Left ventricle myocardium inferior (tissue), 1 donor: ENCODE data around the gene KCNK13. TPM values are rescaled to one million over a fixed set of nuclear protein-coding genes. Genes with fewer than 3 reads are reported as not detected.

ENCODE experiments used
- DNase-seq: peaks from one replicate; pipeline ENCODE4 v3.0.0-alpha.2; 2020
- H3K27ac ChIP-seq: fragments of 200-600 bp; replicated peaks from 2 replicates; pipeline ENCODE4 v1.8.0; 2021
- H3K27me3 ChIP-seq: fragments of 200-600 bp; 2 replicates; pipeline ENCODE4 v1.8.0; 2021; ENCODE audit warnings: low read depth
- H3K36me3 ChIP-seq: fragments of 200-600 bp; 2 replicates; pipeline ENCODE4 v1.8.0; 2021
- H3K4me1 ChIP-seq: fragments of 200-600 bp; 2 replicates; pipeline ENCODE4 v1.8.0; 2021
- H3K4me3 ChIP-seq: fragments of 200-600 bp; 2 replicates; pipeline ENCODE4 v1.8.0; 2021; ENCODE audit warnings: mild to moderate bottlenecking, moderate library complexity
- H3K9me3 ChIP-seq: fragments of 200-600 bp; replicated peaks from 2 replicates; pipeline ENCODE4 v1.8.0; 2021
- CTCF ChIP-seq: fragments of 200-600 bp; IDR thresholded peaks from 2 replicates; pipeline ENCODE4 v1.8.0; 2021; ENCODE audit warnings: antibody characterized with exemption, mild to moderate bottlenecking, borderline replicate concordance
- intact Hi-C: fragments of 100-400 bp; cut with micrococcal nuclease; formaldehyde crosslinking; loops from one replicate; pipeline ENCODE4 v1.11.0; 2022
- total RNA-seq: library from RNA; stranded (reverse); fragmentation: NEBNext Ultra II Directional; extraction: Animal tissue kit (Norgen Biotek cat#: 25700); gene quantifications from one replicate; pipeline ENCODE4 v1.2.1, GENCODE V29; 2021
- donor health status: DM: no; HTN: yes; CAD: no; lungs with severe emphysema.

The KCNK13 gene
- total RNA-seq, 1 donor from 2014 or later: 1.9 TPM

- Histone ChIP-seq H3K27me3 (peaks cover 26% of the 10 kb centered on the region), H3K27ac (no peak overlapping the region)
Measured at GRCh38 chr14:90132821-90133570, 71.2 kb downstream of the KCNK13 start.

GRCh38 chr14:90136904-90137303, 75.1 kb downstream of the KCNK13 start:
- intact Hi-C loops: no loop called here
- Histone ChIP-seq H3K36me3 (no peaks in the 10 kb centered on the region), H3K4me1 (no peaks in the 10 kb centered on the region), H3K27me3 (peaks cover 15% of the 10 kb centered on the region), H3K4me3 (no peak overlapping the region), H3K27ac (no peak overlapping the region), H3K9me3 (no peaks in the 10 kb centered on the region)
- no peak for DNase-seq
- TF ChIP-seq CTCF: no peak

More at GRCh38 chr14:90132821-90133570, 71.2 kb downstream of the KCNK13 start:
- no peak for DNase-seq
- H3K4me1 ChIP-seq: no peaks in the 10 kb centered on the region
- no peaks in the 10 kb centered on the region for H3K36me3 ChIP-seq
- no peak overlapping the region for H3K4me3 ChIP-seq
- no peak for TF ChIP-seq CTCF
- intact Hi-C loops: no loop called here
- H3K9me3 ChIP-seq: no peaks in the 10 kb centered on the region

GRCh38 chr14:90137807-90138206, 76.0 kb downstream of the KCNK13 start:
- intact Hi-C loops: no loop called here
- DNase-seq: no peak
- H3K27me3 ChIP-seq: peaks cover 13% of the 10 kb centered on the region
- no peaks in the 10 kb centered on the region for H3K4me1 ChIP-seq
- TF ChIP-seq CTCF: no peak
- no peaks in the 10 kb centered on the region for H3K36me3 ChIP-seq
- H3K27ac ChIP-seq: no peak overlapping the region
- no peak overlapping the region for H3K4me3 ChIP-seq
- H3K9me3 ChIP-seq: no peaks in the 10 kb centered on the region

GRCh38 chr14:90139199-90139598, 77.4 kb downstream of the KCNK13 start:
- H3K4me1 ChIP-seq: no peaks in the 10 kb centered on the region
- H3K4me3 ChIP-seq: no peak overlapping the region
- no peak for TF ChIP-seq CTCF
- H3K36me3 ChIP-seq: no peaks in the 10 kb centered on the region
- no peak overlapping the region for H3K27ac ChIP-seq
- no peaks in the 10 kb centered on the region for H3K9me3 ChIP-seq
- H3K27me3 ChIP-seq: peaks cover 13% of the 10 kb centered on the region
- no peak for DNase-seq
- intact Hi-C loops: no loop called here

- DNase-seq: no peak
- no peak for TF ChIP-seq CTCF
- no peaks in the 10 kb centered on the region for H3K36me3 ChIP-seq
Measured at GRCh38 chr14:90140298-90140955, 78.6 kb downstream of the KCNK13 start.

More at GRCh38 chr14:90140298-90140955, 78.6 kb downstream of the KCNK13 start:
- Histone ChIP-seq H3K4me1 (no peaks in the 10 kb centered on the region), H3K9me3 (no peaks in the 10 kb centered on the region), H3K27ac (no peak overlapping the region), H3K4me3 (no peak overlapping the region), H3K27me3 (peaks cover 10% of the 10 kb centered on the region)
- intact Hi-C loops: no loop called here
